ENCODE data around the gene SLC2A13. TPM values are rescaled to one million over a fixed set of nuclear protein-coding genes. Genes with fewer than 3 reads are reported as not detected.

SLC2A13 gene
- polyA plus RNA-seq, 3 donors: 2.2 to 2.9 (median 2.5) TPM

DNA sequence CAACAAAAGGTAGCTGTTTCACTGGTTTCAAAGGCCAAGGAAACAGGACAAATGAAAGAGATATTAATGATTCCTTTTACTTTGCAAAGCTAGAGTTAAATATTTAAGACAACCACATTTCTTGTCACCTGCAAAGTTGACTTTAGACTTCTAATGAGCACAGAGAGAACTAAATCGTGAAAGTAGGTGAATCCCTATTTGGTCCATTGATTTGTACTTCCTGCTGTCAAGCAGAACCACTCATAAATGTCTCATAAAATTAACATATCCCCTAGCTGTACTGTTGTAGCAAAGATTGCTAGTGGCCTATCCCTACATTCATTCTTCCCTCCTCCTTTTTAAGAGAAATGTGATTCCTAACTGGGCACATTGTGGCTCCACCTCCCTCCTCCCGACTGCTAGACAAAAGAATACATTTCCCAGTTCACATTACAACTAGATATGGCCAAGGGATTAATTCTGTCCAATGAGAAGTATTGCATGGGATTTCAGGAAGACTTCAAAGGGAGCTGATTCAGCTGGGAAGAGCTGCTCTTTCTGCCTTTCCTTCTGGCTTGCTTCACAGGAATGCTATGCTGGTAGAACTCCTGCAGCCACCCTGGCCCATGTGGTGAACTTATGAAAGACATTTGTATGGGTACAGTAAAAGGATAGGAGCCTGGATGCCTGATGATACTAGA, 258.8 kb downstream of the SLC2A13 start:
- no peak overlapping the region for H3K4me2 ChIP-seq (replicated peaks; ENCODE audit: extremely low read depth, low read length, poor library complexity, severe bottlenecking)
- H3K4me3 ChIP-seq (replicated peaks in 1 of 3; ENCODE audit: low read depth in 2 of 3, low read length in 3 of 3): no peak overlapping the region
- Mint-ChIP-seq H3K27me3 (ENCODE audit: low read depth in 3 of 3) (peaks cover 0 to 2% (median 0%) of the 10 kb centered on the region in 3 donors), H3K27ac (peak overlapping the region in 1 of 7 donors; percentile 7), H3K4me1 (peaks cover 19% of the 10 kb centered on the region), H3K36me3 (peaks cover 0 to 4% of the 10 kb centered on the region in 2 donors), H3K4me3 (no peak overlapping the region), H3K9me3 (peaks cover 0 to 7% (median 4%) of the 10 kb centered on the region in 7 donors)
- TF ChIP-seq, protein P1, sequence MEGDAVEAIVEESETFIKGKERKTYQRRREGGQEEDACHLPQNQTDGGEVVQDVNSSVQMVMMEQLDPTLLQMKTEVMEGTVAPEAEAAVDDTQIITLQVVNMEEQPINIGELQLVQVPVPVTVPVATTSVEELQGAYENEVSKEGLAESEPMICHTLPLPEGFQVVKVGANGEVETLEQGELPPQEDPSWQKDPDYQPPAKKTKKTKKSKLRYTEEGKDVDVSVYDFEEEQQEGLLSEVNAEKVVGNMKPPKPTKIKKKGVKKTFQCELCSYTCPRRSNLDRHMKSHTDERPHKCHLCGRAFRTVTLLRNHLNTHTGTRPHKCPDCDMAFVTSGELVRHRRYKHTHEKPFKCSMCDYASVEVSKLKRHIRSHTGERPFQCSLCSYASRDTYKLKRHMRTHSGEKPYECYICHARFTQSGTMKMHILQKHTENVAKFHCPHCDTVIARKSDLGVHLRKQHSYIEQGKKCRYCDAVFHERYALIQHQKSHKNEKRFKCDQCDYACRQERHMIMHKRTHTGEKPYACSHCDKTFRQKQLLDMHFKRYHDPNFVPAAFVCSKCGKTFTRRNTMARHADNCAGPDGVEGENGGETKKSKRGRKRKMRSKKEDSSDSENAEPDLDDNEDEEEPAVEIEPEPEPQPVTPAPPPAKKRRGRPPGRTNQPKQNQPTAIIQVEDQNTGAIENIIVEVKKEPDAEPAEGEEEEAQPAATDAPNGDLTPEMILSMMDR (IDR thresholded peaks at IDR 0.05): no peak
- H3K27ac ChIP-seq (ENCODE audit: low read depth in 1 of 2, low read length in 2 of 2): no peak overlapping the region
- H3K36me3 ChIP-seq (replicated peaks in 1 of 2; ENCODE audit: control insufficient read depth in 1 of 2, insufficient read depth in 2 of 2, low read length in 2 of 2): no peaks in the 10 kb centered on the region
- no peak overlapping the region for H2AFZ ChIP-seq (ENCODE audit: insufficient read depth, low read depth, low read length, poor library complexity, severe bottlenecking)
- H4K20me1 ChIP-seq (ENCODE audit: insufficient read depth, low read length): no peaks in the 10 kb centered on the region
- DNase-seq: no peak
- H3K79me2 ChIP-seq (ENCODE audit: insufficient read depth, low read length): no peaks in the 10 kb centered on the region
- intact Hi-C loops (cut with micrococcal nuclease): no loop called here
- H3K9ac ChIP-seq (ENCODE audit: insufficient read depth, low read length, poor library complexity, severe bottlenecking): no peak overlapping the region
- H3K4me1 ChIP-seq (ENCODE audit: control insufficient read depth in 1 of 2, insufficient read depth in 2 of 2, low read length in 2 of 2): peaks cover 10 to 11% of the 10 kb centered on the region in 2 donors
- WGBS (ENCODE audit: insufficient coverage): no CpG with 5 or more reads among the region's 2 CpGs
- H3K9me3 ChIP-seq (replicated peaks in 1 of 2; ENCODE audit: control insufficient read depth in 1 of 2, insufficient read depth in 1 of 2, low read length in 2 of 2): peaks cover 0 to 4% of the 10 kb centered on the region in 2 donors
- H3K27me3 ChIP-seq (ENCODE audit: control insufficient read depth in 2 of 2, insufficient read depth in 2 of 2, low read length in 2 of 2): no peaks in the 10 kb centered on the region

DNA sequence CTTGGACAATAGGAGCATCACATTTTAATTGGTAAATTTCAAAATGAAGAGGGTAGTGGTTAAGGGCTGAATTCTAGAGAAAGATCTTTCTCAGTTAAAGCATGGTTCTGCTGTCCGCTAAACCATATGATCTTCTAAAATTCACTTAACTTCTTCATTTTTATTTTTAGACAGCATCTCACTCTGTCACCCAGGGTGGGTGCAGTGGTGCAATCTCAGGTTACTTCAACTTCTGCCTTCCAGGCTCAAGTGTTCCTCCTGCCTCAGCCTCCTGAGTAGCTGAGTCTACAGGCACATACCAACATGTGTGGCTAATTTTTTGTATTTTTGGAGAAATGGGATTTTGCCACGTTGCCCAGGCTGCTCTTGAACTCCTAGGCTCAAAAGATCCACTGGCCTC, 259.6 kb downstream of the SLC2A13 start:
- TF ChIP-seq, protein P1 (IDR thresholded peaks at IDR 0.05): no peak
- H3K9me3 ChIP-seq (replicated peaks in 1 of 2; ENCODE audit: control insufficient read depth in 1 of 2, insufficient read depth in 1 of 2, low read length in 2 of 2): peaks cover 0 to 4% of the 10 kb centered on the region in 2 donors
- peak overlapping the region in 1 of 7 donors; percentile 76 for H3K27ac Mint-ChIP-seq
- H3K4me2 ChIP-seq (replicated peaks; ENCODE audit: extremely low read depth, low read length, poor library complexity, severe bottlenecking): no peak overlapping the region
- H2AFZ ChIP-seq (ENCODE audit: insufficient read depth, low read depth, low read length, poor library complexity, severe bottlenecking): no peak overlapping the region
- H4K20me1 ChIP-seq (ENCODE audit: insufficient read depth, low read length): no peaks in the 10 kb centered on the region
- H3K9me3 Mint-ChIP-seq: peaks cover 0 to 7% (median 4%) of the 10 kb centered on the region in 7 donors
- DNase-seq: peak; percentile 7 to 16 (median 12)
- H3K4me1 ChIP-seq (ENCODE audit: control insufficient read depth in 1 of 2, insufficient read depth in 2 of 2, low read length in 2 of 2): peaks cover 10 to 11% of the 10 kb centered on the region in 2 donors
- H3K27me3 ChIP-seq (ENCODE audit: control insufficient read depth in 2 of 2, insufficient read depth in 2 of 2, low read length in 2 of 2): no peaks in the 10 kb centered on the region
- no peak overlapping the region for H3K9ac ChIP-seq (ENCODE audit: insufficient read depth, low read length, poor library complexity, severe bottlenecking)
- H3K27ac ChIP-seq (ENCODE audit: low read depth in 1 of 2, low read length in 2 of 2): peak overlapping the region in 1 of 2 donors; percentile 17
- WGBS (ENCODE audit: insufficient coverage): no CpG with 5 or more reads among the region's 2 CpGs
- H3K79me2 ChIP-seq (ENCODE audit: insufficient read depth, low read length): no peaks in the 10 kb centered on the region
- H3K4me3 ChIP-seq (replicated peaks in 1 of 3; ENCODE audit: low read depth in 2 of 3, low read length in 3 of 3): no peak overlapping the region
- peak overlapping the region in 1 of 2 donors; percentile 46 for H3K4me3 Mint-ChIP-seq
- no peaks in the 10 kb centered on the region for H3K36me3 ChIP-seq (replicated peaks in 1 of 2; ENCODE audit: control insufficient read depth in 1 of 2, insufficient read depth in 2 of 2, low read length in 2 of 2)
- H3K27me3 Mint-ChIP-seq (ENCODE audit: low read depth in 3 of 3): peaks cover 0 to 2% (median 0%) of the 10 kb centered on the region in 3 donors
- intact Hi-C loops (cut with micrococcal nuclease): no loop called here
- peaks cover 0 to 4% of the 10 kb centered on the region in 2 donors for H3K36me3 Mint-ChIP-seq
- H3K4me1 Mint-ChIP-seq: peaks cover 19% of the 10 kb centered on the region
